Jurkat, Clone E6-1 (cell line): ENCODE results near the gene LIMA1.
A peak's percentile ranks its signal among the peaks of the same experiment; 100 is the strongest.
"Not testable (repeated sequence)": the region's sequence is repeated elsewhere in the genome, so short reads cannot be mapped to it uniquely, and the experiment has no call there.

Experiments used
- DNase-seq: peaks from one replicate; pipeline ENCODE4 v3.0.0-alpha.2; 2011; ENCODE audit warnings: low read depth, low spot score
- H3K4me3 ChIP-seq: 2 replicates; pipeline ENCODE4 v1.5.1; 2011; ENCODE audit warnings: mild to moderate bottlenecking, low read length, control low read depth, moderate library complexity

LIMA1 gene

GRCh38 chr12:50167049-50167828 lies 116.1 kb downstream of the LIMA1 start, which contains the start of gene CERS5:
Gene CERS5, minus strand, starts transcription at chr12:50167369. Its CDS starts 72 bp downstream, at chr12:50167297.
- H3K4me3 ChIP-seq, result peak within 1 kb of the TSS; percentile 86
- DNase-seq, result peak; percentile 95

GRCh38 chr12:50166799-50167048 lies 116.6 kb downstream of the LIMA1 start:
- DNase-seq, result no peak
- H3K4me3 ChIP-seq, result peak overlapping the region; percentile 86

GRCh38 chr12:50164963-50165362 lies 118.4 kb downstream of the LIMA1 start:
- H3K4me3 ChIP-seq, result no peak overlapping the region
- no peak for DNase-seq

GRCh38 chr12:50162230-50162629 lies 121.1 kb downstream of the LIMA1 start:
- no peak for DNase-seq
- H3K4me3 ChIP-seq, result no peak overlapping the region

- DNase-seq, result no peak
- H3K4me3 ChIP-seq, result no peak overlapping the region
These were observed 122.7 kb downstream of the LIMA1 start for GRCh38 chr12:50160643-50161042.

GRCh38 chr12:50157259-50157658 lies 126.1 kb downstream of the LIMA1 start:
- DNase-seq, result no peak
- no peak overlapping the region for H3K4me3 ChIP-seq

- DNase-seq, result no peak
- no peak overlapping the region for H3K4me3 ChIP-seq
These were observed 126.7 kb downstream of the LIMA1 start for GRCh38 chr12:50156641-50157040.

GRCh38 chr12:50154947-50155346 lies 128.4 kb downstream of the LIMA1 start:
- DNase-seq, H3K4me3 ChIP-seq: not testable (repeated sequence)

- no peak for DNase-seq
- no peak overlapping the region for H3K4me3 ChIP-seq
These were observed 132.2 kb downstream of the LIMA1 start for GRCh38 chr12:50151047-50151687.

GRCh38 chr12:50149311-50149710 lies 134.0 kb downstream of the LIMA1 start:
- no peak for DNase-seq

GRCh38 chr12:50148011-50148410 lies 135.3 kb downstream of the LIMA1 start:
- not testable (repeated sequence) for DNase-seq, H3K4me3 ChIP-seq

More at GRCh38 chr12:50149311-50149710, 134.0 kb downstream of the LIMA1 start:
- H3K4me3 ChIP-seq, result no peak overlapping the region

GRCh38 chr12:50147281-50147680 lies 136.0 kb downstream of the LIMA1 start:
- H3K4me3 ChIP-seq, result no peak overlapping the region
- DNase-seq, result no peak

- DNase-seq, result no peak
- H3K4me3 ChIP-seq, result no peak overlapping the region
These were observed 137.9 kb downstream of the LIMA1 start for GRCh38 chr12:50145439-50145838.

- H3K4me3 ChIP-seq, result no peak overlapping the region
- no peak for DNase-seq
These were observed 140.3 kb downstream of the LIMA1 start for GRCh38 chr12:50142993-50143392.

GRCh38 chr12:50132505-50133135 lies 150.7 kb downstream of the LIMA1 start:
- no peak for DNase-seq
- no peak overlapping the region for H3K4me3 ChIP-seq

GRCh38 chr12:50129290-50129689 lies 154.0 kb downstream of the LIMA1 start:
- no peak overlapping the region for H3K4me3 ChIP-seq
- no peak for DNase-seq

GRCh38 chr12:50127546-50127945 lies 155.8 kb downstream of the LIMA1 start:
- DNase-seq, result no peak
- H3K4me3 ChIP-seq, result no peak overlapping the region
